GM23338 (cell line): ENCODE measurements around the gene S100A14. TPM values are rescaled to one million over a fixed set of nuclear protein-coding genes. Genes with fewer than 3 reads are reported as not detected.

ENCODE experiments used
- ATAC-seq: fragments of 200-7000 bp; cut with Tn5 transposase; 3 replicates; pipeline ENCODE4 v1.9.1; 2020
- DNase-seq: peaks from one replicate; pipeline ENCODE4 v3.0.0-alpha.2; 2015; ENCODE audit warnings: low spot score
- H2AFZ ChIP-seq: fragments of 200-600 bp; sonication (generic); 2 replicates; pipeline ENCODE4 v1.8.0; 2016; ENCODE audit warnings: antibody characterized with exemption, mild to moderate bottlenecking, moderate library complexity
- H3F3A ChIP-seq: fragments of 200-600 bp; sonication (generic); replicated peaks from 2 replicates; pipeline ENCODE4 v1.8.0; 2017; ENCODE audit warnings: antibody characterized with exemption, mixed run types, low read depth
- H3K27ac ChIP-seq: fragments of 200-600 bp; sonication (generic); 2 replicates; pipeline ENCODE4 v1.6.1; 2016; ENCODE audit warnings: low read depth
- H3K27me3 ChIP-seq: fragments of 200-600 bp; sonication (generic); 2 replicates; pipeline ENCODE4 v1.8.0; 2016; ENCODE audit warnings: mild to moderate bottlenecking, mixed run types, moderate library complexity; ENCODE audit not compliant: insufficient read depth
- H3K36me3 ChIP-seq: fragments of 200-600 bp; sonication (generic); 2 replicates; pipeline ENCODE4 v1.8.0; 2016; ENCODE audit warnings: mild to moderate bottlenecking; ENCODE audit not compliant: insufficient read depth
- H3K4me1 ChIP-seq: fragments of 200-600 bp; sonication (generic); 2 replicates; pipeline ENCODE4 v1.8.0; 2016; ENCODE audit warnings: mild to moderate bottlenecking, moderate library complexity; ENCODE audit not compliant: insufficient read depth
- H3K4me2 ChIP-seq: fragments of 200-600 bp; sonication (generic); 2 replicates; pipeline ENCODE4 v1.7.1; 2017; ENCODE audit warnings: mixed run types
- H3K4me3 ChIP-seq: fragments of 200-600 bp; sonication (generic); 2 replicates; pipeline ENCODE4 v1.6.1; 2016; ENCODE audit warnings: mixed run types
- H3K79me2 ChIP-seq: fragments of 200-600 bp; sonication (generic); replicated peaks from 2 replicates; pipeline ENCODE4 v1.8.0; 2017; ENCODE audit warnings: mild to moderate bottlenecking; ENCODE audit not compliant: insufficient read depth
- H3K9me2 ChIP-seq: fragments of 200-600 bp; sonication (generic); 2 replicates; pipeline ENCODE4 v1.8.0; 2017; ENCODE audit not compliant: insufficient read depth
- H4K20me1 ChIP-seq: fragments of 200-600 bp; sonication (generic); replicated peaks from 2 replicates; pipeline ENCODE4 v1.8.0; 2017; ENCODE audit warnings: mild to moderate bottlenecking; ENCODE audit not compliant: insufficient read depth
- H3K27ac Mint-ChIP-seq: 2 replicates; pipeline ENCODE4 v1.8.0; 2020; ENCODE audit warnings: inconsistent platforms, mild to moderate bottlenecking, moderate library complexity, mixed read lengths
- H3K27me3 Mint-ChIP-seq: 3 replicates; pipeline ENCODE4 v1.8.0; 2022; ENCODE audit warnings: low read depth, mild to moderate bottlenecking, moderate library complexity, mixed read lengths, inconsistent platforms; ENCODE audit not compliant: insufficient read depth, poor library complexity
- H3K36me3 Mint-ChIP-seq: 3 replicates; pipeline ENCODE4 v1.8.0; 2021; ENCODE audit warnings: low read depth, mild to moderate bottlenecking, inconsistent platforms, moderate library complexity, mixed read lengths
- H3K4me1 Mint-ChIP-seq: 3 replicates; pipeline ENCODE4 v1.8.0; 2020; ENCODE audit warnings: mild to moderate bottlenecking, inconsistent platforms, mixed read lengths
- H3K4me3 Mint-ChIP-seq: 3 replicates; pipeline ENCODE4 v1.8.0; 2021; ENCODE audit warnings: moderate library complexity, mild to moderate bottlenecking, inconsistent platforms, mixed read lengths
- H3K9me3 Mint-ChIP-seq: 3 replicates; pipeline ENCODE4 v1.8.0; 2020; ENCODE audit warnings: moderate library complexity, mild to moderate bottlenecking, inconsistent platforms, mixed read lengths
- CREB1 ChIP-seq: fragments of 250-450 bp; sonication (Bioruptor Pico); IDR thresholded peaks from 2 replicates; pipeline ENCODE4 v1.5.0; 2020; ENCODE audit warnings: low read depth, mild to moderate bottlenecking, moderate library complexity
- CTCF ChIP-seq, 2 experiments: fragments of 200-600 bp in 1 of 2; sonication (generic) in 1 of 2; conservative IDR thresholded peaks; 2 replicates each; pipeline versions ENCODE4 v1.5.1 to v1.6.1; 2016 to 2017; ENCODE audit warnings: antibody characterized with exemption in 2 of 2, low read depth in 2 of 2, mild to moderate bottlenecking in 2 of 2, moderate library complexity in 1 of 2
- ETS1 ChIP-seq: IDR thresholded peaks from 2 replicates; pipeline ENCODE4 v1.6.1; 2016; ENCODE audit warnings: antibody characterized with exemption
- EZH2 ChIP-seq: fragments of 200-600 bp; sonication (generic); IDR thresholded peaks from one replicate; pipeline ENCODE4 v1.8.0; 2017; ENCODE audit warnings: antibody characterized with exemption, mild to moderate bottlenecking, low read depth; ENCODE audit not compliant: unreplicated experiment
- EZH2phosphoT487 ChIP-seq: fragments of 200-600 bp; sonication (generic); IDR thresholded peaks from one replicate; pipeline ENCODE4 v1.8.1; 2018; ENCODE audit warnings: antibody characterized with exemption; ENCODE audit not compliant: unreplicated experiment
- POLR2AphosphoS5 ChIP-seq: IDR thresholded peaks from 2 replicates; pipeline ENCODE4 v1.6.1; 2016; ENCODE audit warnings: antibody characterized with exemption, low read depth
- REST ChIP-seq: IDR thresholded peaks from one replicate; pipeline ENCODE4 v1.6.1; 2018; ENCODE audit warnings: antibody characterized with exemption; ENCODE audit not compliant: unreplicated experiment
- ZNF114 ChIP-seq: fragments of 250-450 bp; sonication (Bioruptor Pico); IDR thresholded peaks from 2 replicates; pipeline ENCODE4 v1.5.0; 2020; ENCODE audit warnings: mild to moderate bottlenecking, moderate library complexity
- polyA plus RNA-seq: library from polyadenylated mRNA; unstranded; fragments of >200 nt; fragmentation: Nextera tagmentation; extraction: Ambion mirVana; gene quantifications from 2 replicates; pipeline ENCODE4 v1.2.1, GENCODE V29; 2016
- total RNA-seq: library from RNA; depleted of rRNA; stranded (reverse); fragments of >200 nt; shearing (Covaris generic); gene quantifications from 2 replicates; pipeline ENCODE4 v1.2.3, GENCODE V29; 2014

The S100A14 gene
- total and polyA plus RNA-seq, 2 experiments from 2014 or later = 0.28 to 0.53 TPM

- no peaks in the 10 kb centered on the region for H3K9me3 Mint-ChIP-seq
- peaks cover 8% of the 10 kb centered on the region for H3K4me1 ChIP-seq
- peak; percentile 97 for ATAC-seq
- peak within 1 kb of the TSS; percentile 93 for H3K4me3 Mint-ChIP-seq
- peaks cover 8% of the 10 kb centered on the region for H3K27me3 Mint-ChIP-seq
- peaks cover 13% of the 10 kb centered on the region for H3K79me2 ChIP-seq
- peaks cover 7% of the 10 kb centered on the region for H3K4me1 Mint-ChIP-seq
- peaks cover 5% of the 10 kb centered on the region for H4K20me1 ChIP-seq
- no peaks in the 10 kb centered on the region for H3K27me3 ChIP-seq
- H3K27ac ChIP-seq = peak within 1 kb of the TSS; percentile 85
- H3K9me2 ChIP-seq = no peaks in the 10 kb centered on the region
- DNase-seq = peak; percentile 97
- TF ChIP-seq CREB1 (CRISPR knock-in tag) (peak; percentile 43; the same call in 1 of the 2 replicates), ETS1 (peak; percentile 81), POLR2AphosphoS5 (peak; percentile 80), EZH2phosphoT487 (no peak)
- peak within 1 kb of the TSS; percentile 86 for H3K4me2 ChIP-seq
- peaks cover 25% of the 10 kb centered on the region for H3K36me3 ChIP-seq
- peak within 1 kb of the TSS; percentile 94 for H3K27ac Mint-ChIP-seq
- H3F3A ChIP-seq = peaks cover 36% of the 10 kb centered on the region
- peak within 1 kb of the TSS; percentile 88 for H3K4me3 ChIP-seq
- peak within 1 kb of the TSS; percentile 83; the same call in 1 of the 2 replicates for H2AFZ ChIP-seq
- H3K36me3 Mint-ChIP-seq = peaks cover 36% of the 10 kb centered on the region
Measured at GRCh38 chr1:153658400-153659174, 42.5 kb upstream of the S100A14 start, which contains the start of gene SNAPIN. Gene SNAPIN (plus strand): TSS chr1:153658703. CDS start chr1:153658744, 41 bp downstream.

GRCh38 chr1:153655333-153655732, 39.2 kb upstream of the S100A14 start:
- Mint-ChIP-seq H3K36me3 (peaks cover 4% of the 10 kb centered on the region; the same call in 2 of the 3 replicates), H3K4me1 (peaks cover 7% of the 10 kb centered on the region), H3K9me3 (no peaks in the 10 kb centered on the region), H3K27ac (no peak overlapping the region), H3K27me3 (peaks cover 7% of the 10 kb centered on the region), H3K4me3 (no peak overlapping the region)
- Histone ChIP-seq H3K36me3 (no peaks in the 10 kb centered on the region), H4K20me1 (peaks cover 5% of the 10 kb centered on the region; the same call in 1 of the 2 replicates), H2AFZ (no peak overlapping the region), H3K79me2 (peaks cover 13% of the 10 kb centered on the region), H3K9me2 (no peaks in the 10 kb centered on the region), H3K4me2 (no peak overlapping the region), H3K27ac (peak overlapping the region; percentile 72; the same call in 1 of the 2 replicates), H3K27me3 (no peaks in the 10 kb centered on the region), H3K4me1 (peaks cover 8% of the 10 kb centered on the region), H3K4me3 (no peak overlapping the region), H3F3A (0 out of 2 replicates have a peak, but pooled peaks cover 9% of the 10 kb centered on the region)
- no peak for DNase-seq
- no peak for ATAC-seq
- no peak for TF ChIP-seq ZNF114 (CRISPR knock-in tag)

GRCh38 chr1:153652805-153653500, 36.8 kb upstream of the S100A14 start:
- Histone ChIP-seq H3K4me2 (no peak overlapping the region), H3K4me1 (no peaks in the 10 kb centered on the region), H3K4me3 (no peak overlapping the region), H3K27me3 (no peaks in the 10 kb centered on the region), H3K79me2 (no peaks in the 10 kb centered on the region), H3K9me2 (no peaks in the 10 kb centered on the region), H3K27ac (no peak overlapping the region), H2AFZ (no peak overlapping the region), H3F3A (no peaks in the 10 kb centered on the region), H3K36me3 (no peaks in the 10 kb centered on the region), H4K20me1 (0 out of 2 replicates have a peak, but pooled peaks cover 3% of the 10 kb centered on the region)
- Mint-ChIP-seq H3K9me3 (no peaks in the 10 kb centered on the region), H3K27me3 (peaks cover 12% of the 10 kb centered on the region), H3K27ac (no peak overlapping the region), H3K36me3 (no peaks in the 10 kb centered on the region), H3K4me3 (no peak overlapping the region), H3K4me1 (no peaks in the 10 kb centered on the region)
- DNase-seq (no peak), ATAC-seq (no peak)
- no peak for TF ChIP-seq EZH2
- TF ChIP-seq CTCF (conservative IDR thresholded peaks at IDR 0.05; ENCODE audit: low read depth in 2 of 2) = no peak
- no peak for TF ChIP-seq REST
- no peak for TF ChIP-seq POLR2AphosphoS5
- no peak for TF ChIP-seq ETS1
- TF ChIP-seq ZNF114 (CRISPR knock-in tag) = no peak
